Measurements from ENCODE around the gene ALDH1A3. TPM values are rescaled to one million over a fixed set of nuclear protein-coding genes. Genes with fewer than 3 reads are reported as not detected.

ALDH1A3 gene
- total and polyA plus RNA-seq, 2 of the 4 experiments (the other 2 are of a cell fraction): 3.1 to 5.0 TPM

DNA sequence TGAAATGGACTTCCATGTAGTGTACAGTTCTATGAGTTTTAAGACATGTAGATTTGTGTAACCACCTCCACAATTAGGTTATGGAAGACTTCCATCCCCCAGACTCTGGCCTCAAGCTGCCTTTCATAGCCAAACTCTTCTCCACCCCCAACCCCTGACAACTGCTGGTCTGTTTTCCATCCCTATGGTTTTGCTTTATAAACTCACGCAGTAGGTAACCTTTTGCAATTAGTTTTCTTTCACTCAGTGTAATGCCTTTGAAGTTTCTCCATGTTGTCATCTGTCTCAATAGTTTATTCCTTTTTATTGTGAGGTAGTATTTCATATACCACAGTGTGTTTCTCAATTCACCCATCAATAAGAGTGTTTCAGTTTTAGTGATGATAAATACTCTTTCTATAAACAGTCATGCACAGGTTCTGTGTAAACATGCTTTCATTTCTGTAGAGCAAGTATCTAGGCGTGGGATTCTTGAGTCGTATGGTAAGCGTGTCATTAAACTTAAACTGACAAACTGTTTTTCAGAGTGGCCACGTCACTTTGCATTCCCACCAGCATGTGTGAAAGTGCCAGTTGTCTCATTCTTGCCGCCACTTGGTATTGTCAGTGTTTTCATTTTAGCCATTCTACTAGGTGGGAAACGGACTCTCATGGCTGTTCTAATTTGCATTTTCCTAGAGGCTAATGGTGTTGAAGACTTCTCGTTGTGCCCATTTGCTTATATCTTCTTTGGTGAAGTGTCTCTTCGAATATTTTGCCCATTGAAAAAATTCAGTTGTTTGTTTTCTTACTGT is 47.3 kb upstream of the ALDH1A3 start:
- H3K27me3 ChIP-seq (ENCODE audit: control insufficient read depth, insufficient read depth, low read length): peaks cover 4% of the 10 kb centered on the region; the same call in 1 of the 2 replicates
- no peak overlapping the region for H3K4ac ChIP-seq (ENCODE audit: low read depth, low read length)
- no peak overlapping the region for H3K4me2 ChIP-seq (ENCODE audit: low read depth, low read length)
- no peaks in the 10 kb centered on the region for H3K79me1 ChIP-seq (ENCODE audit: low read depth in 1 of 2, low read length in 2 of 2)
- dilution Hi-C loops (cut with HindIII; ENCODE audit: low sequenced_read_pairs, unreplicated experiment) (no loop called here), in situ Hi-C loops (cut with MboI; ENCODE audit: low sequenced_read_pairs) (no loop called here), intact Hi-C loops (cut with micrococcal nuclease) (no loop called here)
- no peak overlapping the region for H3K4me3 ChIP-seq (ENCODE audit: insufficient read depth, low read depth, low read length)
- H3K9me3 ChIP-seq (ENCODE audit: control insufficient read depth, insufficient read depth, low read length): peaks cover 4% of the 10 kb centered on the region
- H3K14ac ChIP-seq (replicated peaks; ENCODE audit: low read depth, low read length): no peak overlapping the region
- H2BK5ac ChIP-seq (ENCODE audit: low read depth, low read length, poor library complexity, severe bottlenecking): no peak overlapping the region
- TF ChIP-seq CEBPB (IDR thresholded peaks at IDR 0.05; ENCODE audit: low read depth, low read length) (no peak), POLR2A (IDR thresholded peaks at IDR 0.05; ENCODE audit: low read depth, low read length) (no peak), RAD21 (IDR thresholded peaks at IDR 0.05; ENCODE audit: low read length) (no peak), MAZ (IDR thresholded peaks at IDR 0.05; ENCODE audit: borderline replicate concordance, low read depth, low read length) (no peak), MAFK (IDR thresholded peaks at IDR 0.05; ENCODE audit: low read depth, low read length) (no peak), SMC3 (IDR thresholded peaks at IDR 0.05; ENCODE audit: low read depth, low read length) (no peak), ELK1 (IDR thresholded peaks at IDR 0.05; ENCODE audit: borderline replicate concordance, low read depth, low read length) (no peak)
- no peak overlapping the region for H3K56ac ChIP-seq (ENCODE audit: extremely low read depth, insufficient read depth, low read length)
- no peaks in the 10 kb centered on the region for H3K9me1 ChIP-seq (ENCODE audit: insufficient read depth, low read length)
- no peak overlapping the region for H2AFZ ChIP-seq (replicated peaks; ENCODE audit: low read length, poor library complexity)
- H2BK20ac ChIP-seq (ENCODE audit: low read depth, low read length): no peak overlapping the region
- no peak overlapping the region for H2AK5ac ChIP-seq (ENCODE audit: low read depth, low read length)
- H3K23ac ChIP-seq (ENCODE audit: low read depth, low read length): no peak overlapping the region
- H3K36me3 ChIP-seq (ENCODE audit: control insufficient read depth, insufficient read depth, low read length): no peaks in the 10 kb centered on the region
- H3K18ac ChIP-seq (ENCODE audit: low read depth, low read length): no peak overlapping the region
- H4K20me1 ChIP-seq (ENCODE audit: insufficient read depth, low read length): no peaks in the 10 kb centered on the region
- H4K5ac ChIP-seq (ENCODE audit: low read depth, low read length): no peak overlapping the region
- H3K27ac ChIP-seq (ENCODE audit: insufficient read depth, low read length): no peak overlapping the region
- H2AK9ac ChIP-seq (replicated peaks; ENCODE audit: low read depth, low read length, poor library complexity): no peak overlapping the region
- H4K91ac ChIP-seq (ENCODE audit: insufficient read depth, low read depth, low read length): no peak overlapping the region
- POLR2A ChIA-PET (ENCODE audit: unreplicated experiment): no interaction called here
- CTCF ChIA-PET: interaction anchor here (0.6 kb wide), 1 partner anchor 184 kb away, joined by 4 read pairs; no protein-coding TSS in a partner anchor
- H3K9ac ChIP-seq (ENCODE audit: low read depth, low read length): no peak overlapping the region
- DNase-seq (no peak), ATAC-seq (ENCODE audit: low read depth) (no peak)
- BruUV-seq (replicated peaks): no TSS peak
- 81% methylated on average over 4 of the region's 9 CpGs; no CpG with 5 or more reads in 1 of the 2 experiments for WGBS, 2 experiments (ENCODE audit: extremely low coverage in 2 of 2, insufficient read length in 1 of 2)
- H4K8ac ChIP-seq (ENCODE audit: low read depth in 2 of 2, low read length in 2 of 2): no peak overlapping the region
- H3K4me1 ChIP-seq (ENCODE audit: control insufficient read depth, insufficient read depth, low read length): 0 out of 2 replicates have a peak, but pooled peaks cover 2% of the 10 kb centered on the region
- no peak overlapping the region for H2BK15ac ChIP-seq (ENCODE audit: low read depth, low read length)
- no peak overlapping the region for H2BK120ac ChIP-seq (ENCODE audit: low read depth, low read length)

Data from IMR-90 (cell line).